CD4-positive, CD25-positive, alpha-beta regulatory T cell (primary cell): ENCODE measurements around the gene AK4. TPM values are rescaled to one million over a fixed set of nuclear protein-coding genes. Genes with fewer than 3 reads are reported as not detected.
"Not testable (repeated sequence)": the region's sequence is repeated elsewhere in the genome, so short reads cannot be mapped to it uniquely, and the experiment has no call there.

Source experiments
- ATAC-seq, 2 donors: fragments of 150-1000 bp; cut with Tn5 transposase; one replicate each; pipeline ENCODE4 v1.10.0; 2021; ENCODE audit warnings: low read depth in 2 of 2, moderate number of reproducible peaks in 2 of 2, moderate library complexity in 1 of 2
- DNase-seq, 3 donors: peaks; one replicate each; pipeline versions ENCODE4 v3.0.0 to v3.0.0-alpha.2; 2012 to 2022; ENCODE audit warnings: mixed read lengths in 1 of 3
- H3K27ac ChIP-seq: one replicate; pipeline ENCODE4 v1.7.0; 2013; ENCODE audit warnings: mild to moderate bottlenecking, low read length; ENCODE audit not compliant: insufficient read depth, poor library complexity, severe bottlenecking
- H3K27me3 ChIP-seq: one replicate; pipeline ENCODE4 v1.7.0; 2013; ENCODE audit warnings: low read length; ENCODE audit not compliant: control insufficient read depth, insufficient read depth
- H3K36me3 ChIP-seq: one replicate; pipeline ENCODE4 v1.7.0; 2013; ENCODE audit warnings: mild to moderate bottlenecking, low read length, moderate library complexity; ENCODE audit not compliant: control insufficient read depth, insufficient read depth
- H3K4me1 ChIP-seq: 2 replicates; pipeline ENCODE4 v1.7.0; 2013; ENCODE audit warnings: mild to moderate bottlenecking, low read length; ENCODE audit not compliant: insufficient read depth, control insufficient read depth, poor library complexity, severe bottlenecking
- H3K4me3 ChIP-seq: one replicate; pipeline ENCODE4 v1.7.0; 2013; ENCODE audit warnings: low read depth, mild to moderate bottlenecking, low read length, moderate library complexity
- H3K9me3 ChIP-seq, 2 experiments: 1 replicate in 1 of 2; 2 replicates in 1 of 2; pipeline ENCODE4 v1.7.0; 2013; ENCODE audit warnings: low read length in 2 of 2, mild to moderate bottlenecking in 1 of 2, moderate library complexity in 1 of 2; ENCODE audit not compliant: control insufficient read depth in 2 of 2
- H3K27ac Mint-ChIP-seq, 3 donors: one replicate each; pipeline ENCODE4 v1.8.0; 2020 to 2022; ENCODE audit warnings: mild to moderate bottlenecking in 3 of 3, mixed read lengths in 3 of 3, moderate library complexity in 2 of 3
- H3K27me3 Mint-ChIP-seq: one replicate; pipeline ENCODE4 v1.8.0; 2022; ENCODE audit warnings: mild to moderate bottlenecking, mixed read lengths
- H3K36me3 Mint-ChIP-seq: one replicate; pipeline ENCODE4 v1.8.0; 2020; ENCODE audit warnings: mixed read lengths
- H3K4me1 Mint-ChIP-seq, 4 donors: one replicate each; pipeline ENCODE4 v1.8.0; 2020 to 2022; ENCODE audit warnings: mixed read lengths in 4 of 4, mild to moderate bottlenecking in 1 of 4
- H3K4me3 Mint-ChIP-seq, 4 donors: one replicate each; pipeline ENCODE4 v1.8.0; 2020 to 2022; ENCODE audit warnings: mild to moderate bottlenecking in 4 of 4, mixed read lengths in 4 of 4, moderate library complexity in 3 of 4
- H3K9me3 Mint-ChIP-seq, 7 donors: one replicate each; pipeline ENCODE4 v1.8.0; 2020 to 2022; ENCODE audit warnings: mixed read lengths in 7 of 7, mild to moderate bottlenecking in 3 of 7, moderate library complexity in 2 of 7
- polyA plus RNA-seq, 4 donors: library from polyadenylated mRNA; unstranded; fragments of 300-500 nt; fragmentation: Illumina TruSeq; gene quantifications; one replicate each; pipeline ENCODE4 v1.2.3, GENCODE V29; 2021
- total RNA-seq: library from RNA; stranded (reverse); gene quantifications from one replicate; pipeline ENCODE4 v1.2.3, GENCODE V29; 2022

Gene AK4
- total and polyA plus RNA-seq, 5 donors from 2014 or later: 0.08 to 0.56 (median 0.26) TPM; not detected in 1

DNA sequence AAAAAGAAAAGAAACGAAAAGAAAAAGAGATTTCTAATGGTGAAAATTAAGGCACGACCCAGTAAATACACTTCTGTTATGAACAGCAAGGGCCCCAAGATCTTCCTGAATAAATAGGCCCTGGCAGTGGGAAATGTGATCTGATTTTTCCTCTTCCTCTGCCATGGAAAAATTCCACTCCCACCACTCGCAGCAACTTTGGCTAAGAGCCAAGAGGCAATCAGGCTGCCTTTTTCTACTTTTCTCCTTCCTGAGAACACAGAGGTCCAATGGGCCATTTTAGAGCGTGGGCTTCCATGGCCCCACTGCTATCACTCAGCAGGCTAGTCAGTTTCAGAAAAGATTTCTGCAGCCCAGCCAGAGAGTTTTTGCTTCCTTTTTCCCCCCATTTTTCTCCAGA lies 33.7 kb upstream of the AK4 start:
- Histone ChIP-seq H3K9me3 (no peaks in the 10 kb centered on the region), H3K4me3 (no peak overlapping the region), H3K27me3 (peaks cover 2% of the 10 kb centered on the region), H3K4me1 (no peaks in the 10 kb centered on the region), H3K36me3 (no peaks in the 10 kb centered on the region), H3K27ac (no peak overlapping the region)
- DNase-seq: no peak
- Mint-ChIP-seq H3K27me3 (peaks cover 33% of the 10 kb centered on the region), H3K27ac (no peak overlapping the region), H3K4me3 (no peak overlapping the region), H3K9me3 (peaks cover 0 to 7% (median 0%) of the 10 kb centered on the region in 7 donors), H3K36me3 (no peaks in the 10 kb centered on the region), H3K4me1 (no peaks in the 10 kb centered on the region)
- ATAC-seq: no peak

DNA sequence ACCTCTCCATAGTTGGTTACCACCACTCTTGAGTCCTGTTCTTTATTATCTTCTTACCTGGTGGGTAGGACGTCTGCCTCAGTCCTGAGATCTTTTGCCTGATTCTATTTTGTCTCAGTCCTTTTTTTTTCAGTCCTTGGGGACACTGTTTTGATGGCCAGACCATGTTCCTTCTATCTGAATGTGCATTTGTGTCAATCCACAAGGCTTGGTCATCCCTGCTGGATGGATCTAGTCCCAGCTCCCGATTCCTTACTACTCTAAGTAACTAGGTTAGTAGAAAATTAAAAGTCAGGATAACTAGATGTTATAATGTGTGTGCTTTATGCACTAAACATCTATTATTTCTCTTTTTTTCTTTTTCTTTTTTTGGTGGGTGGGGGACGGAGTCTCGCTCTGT lies 28.1 kb upstream of the AK4 start:
- H3K4me1 ChIP-seq: no peaks in the 10 kb centered on the region
- no peaks in the 10 kb centered on the region for H3K36me3 Mint-ChIP-seq
- DNase-seq: no peak
- no peak for ATAC-seq
- no peaks in the 10 kb centered on the region for H3K9me3 ChIP-seq
- peaks cover 4% of the 10 kb centered on the region for H3K27me3 Mint-ChIP-seq
- H3K27ac Mint-ChIP-seq: no peak overlapping the region
- no peak overlapping the region for H3K4me3 Mint-ChIP-seq
- H3K27ac ChIP-seq: no peak overlapping the region
- H3K4me3 ChIP-seq: no peak overlapping the region
- H3K36me3 ChIP-seq: no peaks in the 10 kb centered on the region
- H3K4me1 Mint-ChIP-seq: no peaks in the 10 kb centered on the region
- H3K9me3 Mint-ChIP-seq: peaks cover 0 to 3% (median 0%) of the 10 kb centered on the region in 7 donors
- no peaks in the 10 kb centered on the region for H3K27me3 ChIP-seq

DNA sequence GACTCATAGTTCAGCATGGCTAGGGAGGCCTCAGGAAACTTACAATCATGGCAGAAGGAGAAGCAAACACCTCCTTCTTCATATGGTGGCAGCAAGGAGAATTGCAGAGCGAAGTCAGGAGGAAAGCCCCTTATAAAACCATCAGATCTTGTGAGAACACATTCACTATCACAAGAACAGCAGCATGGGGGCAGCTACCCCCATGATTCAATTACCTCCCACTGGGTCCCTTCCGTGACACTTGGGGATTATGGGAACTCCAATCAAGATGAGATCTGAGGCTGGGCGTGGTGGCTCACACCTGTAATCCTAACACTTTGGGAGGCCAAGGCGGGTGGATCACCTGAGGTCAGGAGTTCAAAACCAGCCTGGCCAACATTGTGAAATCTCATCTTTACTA lies 18.9 kb upstream of the AK4 start:
- ATAC-seq, H3K27ac ChIP-seq, H3K4me3 ChIP-seq, H3K27me3 ChIP-seq, H3K4me3 Mint-ChIP-seq, H3K4me1 ChIP-seq, H3K9me3 ChIP-seq, H3K36me3 ChIP-seq, H3K27ac Mint-ChIP-seq, H3K36me3 Mint-ChIP-seq, DNase-seq, H3K9me3 Mint-ChIP-seq, H3K4me1 Mint-ChIP-seq, H3K27me3 Mint-ChIP-seq: not testable (repeated sequence)

DNA sequence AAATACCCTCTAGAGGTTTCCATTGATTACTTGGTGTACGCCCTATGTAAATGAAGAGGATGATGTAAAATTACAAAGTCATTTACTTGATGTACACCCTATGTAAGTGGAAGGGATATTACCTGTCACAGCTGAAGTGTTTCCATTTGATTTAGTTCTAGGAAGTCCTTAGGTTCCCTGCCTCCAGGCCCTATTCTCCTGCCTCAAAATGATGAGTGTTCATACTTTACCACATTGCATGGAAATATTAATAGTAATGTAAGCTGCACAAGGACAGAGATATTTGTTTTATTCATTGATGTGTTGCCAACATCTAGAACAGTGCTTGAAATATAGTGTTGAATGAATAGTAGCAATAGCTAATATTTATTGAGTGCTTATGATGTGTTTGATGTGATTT lies 9.5 kb upstream of the AK4 start:
- H3K9me3 ChIP-seq: no peaks in the 10 kb centered on the region
- peaks cover 25% of the 10 kb centered on the region for H3K27me3 Mint-ChIP-seq
- no peaks in the 10 kb centered on the region for H3K36me3 Mint-ChIP-seq
- no peak for ATAC-seq
- H3K4me1 ChIP-seq: no peaks in the 10 kb centered on the region
- H3K27me3 ChIP-seq: peaks cover 7% of the 10 kb centered on the region
- no peaks in the 10 kb centered on the region for H3K4me1 Mint-ChIP-seq
- H3K4me3 Mint-ChIP-seq: no peak overlapping the region
- peaks cover 0 to 1% (median 0%) of the 10 kb centered on the region in 7 donors for H3K9me3 Mint-ChIP-seq
- H3K4me3 ChIP-seq: no peak overlapping the region
- no peak overlapping the region for H3K27ac Mint-ChIP-seq
- no peak overlapping the region for H3K27ac ChIP-seq
- no peak for DNase-seq
- H3K36me3 ChIP-seq: no peaks in the 10 kb centered on the region

DNA sequence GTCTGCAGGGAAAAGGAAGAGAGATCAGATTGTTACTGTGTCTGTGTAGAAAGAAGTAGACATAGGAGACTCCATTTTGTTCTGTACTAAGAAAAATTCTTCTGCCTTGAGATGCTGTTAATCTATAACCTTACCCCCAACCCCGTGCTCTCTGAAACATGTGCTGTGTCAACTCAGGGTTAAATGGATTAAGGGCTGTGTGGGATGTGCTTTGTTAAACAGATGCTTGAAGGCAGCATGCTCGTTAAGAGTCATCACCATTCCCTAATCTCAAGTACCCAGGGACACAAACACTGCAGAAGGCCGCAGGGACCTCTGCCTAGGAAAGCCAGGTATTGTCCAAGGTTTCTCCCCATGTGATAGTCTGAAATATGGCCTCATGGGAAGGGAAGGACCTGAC lies 8.2 kb upstream of the AK4 start:
- peaks cover 32% of the 10 kb centered on the region for H3K27me3 Mint-ChIP-seq
- not testable (repeated sequence) for H3K9me3 ChIP-seq, H3K9me3 Mint-ChIP-seq, ATAC-seq, H3K27me3 ChIP-seq, H3K36me3 ChIP-seq, H3K4me3 Mint-ChIP-seq, H3K4me1 Mint-ChIP-seq, H3K27ac Mint-ChIP-seq, DNase-seq, H3K27ac ChIP-seq, H3K4me1 ChIP-seq, H3K36me3 Mint-ChIP-seq, H3K4me3 ChIP-seq

DNA sequence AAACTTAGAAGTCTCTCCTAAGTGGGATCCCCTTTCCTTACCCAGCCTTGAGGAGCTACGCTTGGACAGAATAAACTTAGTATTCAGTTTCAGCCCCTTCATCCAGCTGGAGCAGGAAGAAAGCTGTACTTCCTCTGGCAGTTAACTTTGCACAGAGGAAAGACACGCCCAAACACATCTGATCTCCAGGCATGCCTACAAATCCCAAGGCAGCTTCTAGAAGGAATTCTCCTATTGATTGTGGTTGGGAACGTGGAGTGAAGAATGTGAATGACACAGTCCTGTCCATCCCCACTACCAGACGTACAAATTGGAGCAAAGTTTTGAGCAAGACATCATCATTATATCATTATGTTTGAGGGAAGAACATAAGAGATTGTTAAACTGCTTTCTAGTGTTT lies 6.6 kb upstream of the AK4 start:
- no peaks in the 10 kb centered on the region for H3K9me3 Mint-ChIP-seq

DNA sequence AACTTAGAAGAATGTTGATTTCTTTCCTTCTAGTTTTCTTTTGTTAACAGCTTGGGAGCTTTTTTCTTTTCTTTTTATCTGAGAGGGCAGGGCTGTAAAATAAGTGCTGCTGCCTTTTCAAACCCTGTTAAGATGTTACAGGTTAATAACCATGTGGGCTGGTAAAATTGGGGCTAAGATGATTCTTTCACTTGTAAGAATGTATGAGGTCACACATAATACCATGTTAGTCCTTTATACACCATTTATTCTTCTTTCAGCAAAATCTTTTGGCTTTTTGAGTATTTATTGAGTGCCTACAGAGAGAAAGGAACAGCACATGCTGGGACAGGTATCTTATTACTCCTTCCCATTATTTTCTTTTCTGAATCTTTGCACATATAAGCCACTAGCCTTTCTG lies 6.1 kb upstream of the AK4 start:
- no peaks in the 10 kb centered on the region for H3K36me3 Mint-ChIP-seq
- H3K27me3 Mint-ChIP-seq: peaks cover 44% of the 10 kb centered on the region
- H3K9me3 Mint-ChIP-seq: no peaks in the 10 kb centered on the region
- no peak overlapping the region for H3K27ac Mint-ChIP-seq
- peaks cover 18% of the 10 kb centered on the region for H3K27me3 ChIP-seq
- H3K4me3 ChIP-seq: no peak overlapping the region
- H3K4me1 Mint-ChIP-seq: peaks cover 0 to 6% (median 3%) of the 10 kb centered on the region in 4 donors
- no peaks in the 10 kb centered on the region for H3K4me1 ChIP-seq
- H3K4me3 Mint-ChIP-seq: no peak overlapping the region
- H3K9me3 ChIP-seq: no peaks in the 10 kb centered on the region
- no peak overlapping the region for H3K27ac ChIP-seq
- ATAC-seq (no peak), DNase-seq (no peak)
- H3K36me3 ChIP-seq: no peaks in the 10 kb centered on the region

More for the DNA sequence above, 6.6 kb upstream of the AK4 start:
- Histone ChIP-seq H3K4me3 (no peak overlapping the region), H3K9me3 (no peaks in the 10 kb centered on the region), H3K27me3 (peaks cover 14% of the 10 kb centered on the region), H3K4me1 (no peaks in the 10 kb centered on the region), H3K27ac (no peak overlapping the region), H3K36me3 (no peaks in the 10 kb centered on the region)
- peaks cover 0 to under 1% (median under 1%) of the 10 kb centered on the region in 4 donors for H3K4me1 Mint-ChIP-seq
- no peak overlapping the region for H3K4me3 Mint-ChIP-seq
- no peak overlapping the region for H3K27ac Mint-ChIP-seq
- no peak for ATAC-seq
- H3K27me3 Mint-ChIP-seq: peaks cover 38% of the 10 kb centered on the region
- no peaks in the 10 kb centered on the region for H3K36me3 Mint-ChIP-seq
- no peak for DNase-seq

DNA sequence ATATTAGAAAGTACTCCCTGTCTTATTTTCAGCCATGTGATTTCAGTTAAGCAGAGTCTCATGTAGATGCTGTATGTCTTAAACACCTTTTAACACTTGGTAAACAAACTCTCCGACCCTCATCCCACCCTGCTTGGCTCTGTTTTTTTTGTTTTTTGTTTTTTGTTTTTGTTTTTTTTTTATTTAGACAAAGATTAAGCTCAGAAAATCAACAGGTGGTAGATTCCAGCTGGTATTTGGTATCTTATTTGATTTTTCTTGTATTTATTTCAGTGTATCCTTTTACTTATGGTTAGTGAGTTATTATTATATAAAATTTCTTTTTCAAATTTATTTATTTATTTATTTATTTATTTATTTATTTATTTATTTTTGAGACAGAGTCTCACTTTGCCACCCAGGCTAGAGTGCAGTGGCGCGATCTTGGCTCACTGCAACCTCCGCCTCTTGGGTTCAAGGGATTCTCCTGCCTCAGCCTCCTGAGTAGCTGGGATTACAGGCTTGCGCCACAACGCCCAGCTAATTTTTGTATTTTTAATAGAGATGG lies 4.8 kb upstream of the AK4 start:
- H3K4me3 Mint-ChIP-seq, H3K9me3 ChIP-seq, H3K9me3 Mint-ChIP-seq, H3K27ac Mint-ChIP-seq, ATAC-seq, H3K4me1 Mint-ChIP-seq, H3K36me3 Mint-ChIP-seq, H3K4me3 ChIP-seq, H3K36me3 ChIP-seq, DNase-seq, H3K27ac ChIP-seq: not testable (repeated sequence)
- peaks cover 17% of the 10 kb centered on the region for H3K27me3 ChIP-seq
- peaks cover 12% of the 10 kb centered on the region for H3K4me1 ChIP-seq
- peaks cover 46% of the 10 kb centered on the region for H3K27me3 Mint-ChIP-seq
